CD4-positive, CD25-positive, alpha-beta regulatory T cell (primary cell): Measurements from ENCODE around the gene MTA3. TPM values are rescaled to one million over a fixed set of nuclear protein-coding genes. Genes with fewer than 3 reads are reported as not detected.

Experiments used
- ATAC-seq, 2 donors: fragments of 150-1000 bp; cut with Tn5 transposase; one replicate each; pipeline ENCODE4 v1.10.0; 2021; ENCODE audit warnings: low read depth in 2 of 2, moderate number of reproducible peaks in 2 of 2, moderate library complexity in 1 of 2
- DNase-seq, 3 donors: peaks; one replicate each; pipeline versions ENCODE4 v3.0.0 to v3.0.0-alpha.2; 2012 to 2022; ENCODE audit warnings: mixed read lengths in 1 of 3
- H3K27ac ChIP-seq: one replicate; pipeline ENCODE4 v1.7.0; 2013; ENCODE audit warnings: mild to moderate bottlenecking, low read length; ENCODE audit not compliant: insufficient read depth, poor library complexity, severe bottlenecking
- H3K27me3 ChIP-seq: one replicate; pipeline ENCODE4 v1.7.0; 2013; ENCODE audit warnings: low read length; ENCODE audit not compliant: control insufficient read depth, insufficient read depth
- H3K36me3 ChIP-seq: one replicate; pipeline ENCODE4 v1.7.0; 2013; ENCODE audit warnings: mild to moderate bottlenecking, low read length, moderate library complexity; ENCODE audit not compliant: control insufficient read depth, insufficient read depth
- H3K4me1 ChIP-seq: 2 replicates; pipeline ENCODE4 v1.7.0; 2013; ENCODE audit warnings: mild to moderate bottlenecking, low read length; ENCODE audit not compliant: insufficient read depth, control insufficient read depth, poor library complexity, severe bottlenecking
- H3K4me3 ChIP-seq: one replicate; pipeline ENCODE4 v1.7.0; 2013; ENCODE audit warnings: low read depth, mild to moderate bottlenecking, low read length, moderate library complexity
- H3K9me3 ChIP-seq, 2 experiments: 1 replicate in 1 of 2; 2 replicates in 1 of 2; pipeline ENCODE4 v1.7.0; 2013; ENCODE audit warnings: low read length in 2 of 2, mild to moderate bottlenecking in 1 of 2, moderate library complexity in 1 of 2; ENCODE audit not compliant: control insufficient read depth in 2 of 2
- H3K27ac Mint-ChIP-seq, 3 donors: one replicate each; pipeline ENCODE4 v1.8.0; 2020 to 2022; ENCODE audit warnings: mild to moderate bottlenecking in 3 of 3, mixed read lengths in 3 of 3, moderate library complexity in 2 of 3
- H3K27me3 Mint-ChIP-seq: one replicate; pipeline ENCODE4 v1.8.0; 2022; ENCODE audit warnings: mild to moderate bottlenecking, mixed read lengths
- H3K36me3 Mint-ChIP-seq: one replicate; pipeline ENCODE4 v1.8.0; 2020; ENCODE audit warnings: mixed read lengths
- H3K4me1 Mint-ChIP-seq, 4 donors: one replicate each; pipeline ENCODE4 v1.8.0; 2020 to 2022; ENCODE audit warnings: mixed read lengths in 4 of 4, mild to moderate bottlenecking in 1 of 4
- H3K4me3 Mint-ChIP-seq, 4 donors: one replicate each; pipeline ENCODE4 v1.8.0; 2020 to 2022; ENCODE audit warnings: mild to moderate bottlenecking in 4 of 4, mixed read lengths in 4 of 4, moderate library complexity in 3 of 4
- H3K9me3 Mint-ChIP-seq, 7 donors: one replicate each; pipeline ENCODE4 v1.8.0; 2020 to 2022; ENCODE audit warnings: mixed read lengths in 7 of 7, mild to moderate bottlenecking in 3 of 7, moderate library complexity in 2 of 7
- polyA plus RNA-seq, 4 donors: library from polyadenylated mRNA; unstranded; fragments of 300-500 nt; fragmentation: Illumina TruSeq; gene quantifications; one replicate each; pipeline ENCODE4 v1.2.3, GENCODE V29; 2021
- total RNA-seq: library from RNA; stranded (reverse); gene quantifications from one replicate; pipeline ENCODE4 v1.2.3, GENCODE V29; 2022

MTA3 gene
- total and polyA plus RNA-seq, 5 donors from 2014 or later, result 7.7 to 20.4 (median 9.4) TPM

DNA sequence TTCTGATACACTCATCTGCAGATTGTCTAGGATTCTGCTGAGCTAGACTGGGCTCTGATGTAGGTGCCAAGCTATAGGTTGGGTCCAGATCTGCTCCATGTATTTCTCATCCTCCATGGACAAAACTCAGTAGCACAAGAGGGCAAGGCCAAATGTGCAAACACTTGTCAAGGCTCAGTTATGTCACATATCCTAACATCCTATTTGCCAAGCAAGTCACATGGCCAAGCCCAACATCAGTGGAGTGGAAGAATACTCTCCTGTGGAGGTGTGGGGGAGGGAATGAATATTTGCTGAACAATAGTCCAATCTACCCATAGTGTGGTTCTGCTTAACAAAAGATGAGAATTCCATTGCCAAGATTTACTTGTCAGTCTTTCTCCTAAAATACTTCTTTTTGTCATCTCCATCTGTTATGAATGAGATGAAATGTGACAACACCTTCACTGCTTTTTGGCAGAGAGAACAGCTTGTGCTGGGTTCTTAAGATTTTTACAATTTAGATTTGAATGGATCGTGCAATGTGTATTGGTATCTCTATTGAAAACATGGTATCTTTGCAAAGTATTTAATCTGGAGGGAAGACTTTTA, 105.7 kb downstream of the MTA3 start:
- H3K4me3 ChIP-seq, result no peak overlapping the region
- Mint-ChIP-seq H3K4me1 (peaks cover 6 to 11% (median 9%) of the 10 kb centered on the region in 4 donors), H3K36me3 (peaks cover 12% of the 10 kb centered on the region), H3K27ac (no peak overlapping the region), H3K9me3 (peaks cover 0 to 2% (median 0%) of the 10 kb centered on the region in 7 donors), H3K4me3 (no peak overlapping the region), H3K27me3 (no peaks in the 10 kb centered on the region)
- no peaks in the 10 kb centered on the region for H3K36me3 ChIP-seq
- DNase-seq, result no peak
- no peaks in the 10 kb centered on the region for H3K4me1 ChIP-seq
- H3K9me3 ChIP-seq, result no peaks in the 10 kb centered on the region
- H3K27ac ChIP-seq, result no peak overlapping the region
- no peak for ATAC-seq
- H3K27me3 ChIP-seq, result no peaks in the 10 kb centered on the region

DNA sequence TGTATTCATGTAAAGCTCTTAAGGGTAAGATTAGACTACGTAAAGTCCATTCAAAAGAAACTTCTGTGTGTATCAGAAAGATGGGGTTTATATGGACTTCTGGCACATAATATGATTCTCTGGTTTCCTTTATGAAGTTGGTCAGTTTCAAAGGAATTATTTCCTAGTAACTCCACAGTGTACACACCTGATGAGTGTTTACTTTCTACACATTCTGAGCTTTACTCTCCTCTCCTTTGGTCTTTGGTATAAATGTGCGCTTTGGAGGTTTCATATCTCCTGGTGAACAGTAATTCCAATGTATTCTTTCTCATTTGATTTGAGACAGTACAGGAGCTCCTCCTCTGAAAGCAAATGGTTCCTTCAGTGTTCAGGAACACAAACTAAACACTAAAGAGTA, 107.4 kb downstream of the MTA3 start:
- Mint-ChIP-seq H3K27ac (no peak overlapping the region), H3K4me3 (no peak overlapping the region), H3K36me3 (peaks cover 17% of the 10 kb centered on the region), H3K9me3 (peaks cover 0 to 2% (median 0%) of the 10 kb centered on the region in 7 donors), H3K4me1 (peaks cover 2 to 8% (median 5%) of the 10 kb centered on the region in 4 donors), H3K27me3 (no peaks in the 10 kb centered on the region)
- ATAC-seq (no peak), DNase-seq (no peak)
- H3K4me3 ChIP-seq, result no peak overlapping the region
- H3K36me3 ChIP-seq, result no peaks in the 10 kb centered on the region
- no peaks in the 10 kb centered on the region for H3K4me1 ChIP-seq
- no peaks in the 10 kb centered on the region for H3K9me3 ChIP-seq
- H3K27ac ChIP-seq, result no peak overlapping the region
- no peaks in the 10 kb centered on the region for H3K27me3 ChIP-seq

DNA sequence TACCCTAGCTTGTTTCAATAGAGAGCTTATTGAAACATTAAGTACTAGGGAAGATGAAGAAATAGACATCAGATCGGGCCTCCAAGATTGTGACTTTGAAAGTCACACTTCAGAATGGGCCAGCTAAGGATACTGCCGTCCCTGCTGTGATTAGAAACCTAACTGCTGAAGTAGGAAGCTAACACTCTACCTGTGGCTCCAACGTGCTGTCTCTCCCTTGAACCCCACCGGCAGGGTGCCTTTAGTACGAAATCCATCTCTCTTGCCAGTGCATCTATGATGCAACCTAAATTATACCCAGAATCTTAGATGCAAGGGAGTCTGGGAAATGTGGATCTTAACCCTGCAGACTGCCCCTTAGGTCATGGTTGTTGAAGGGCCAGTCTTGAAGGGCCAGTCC, 116.9 kb downstream of the MTA3 start:
- H3K4me1 ChIP-seq, result no peaks in the 10 kb centered on the region
- DNase-seq (no peak), ATAC-seq (no peak)
- H3K9me3 Mint-ChIP-seq, result peaks cover 0 to 5% (median 0%) of the 10 kb centered on the region in 7 donors
- peaks cover 0 to 12% (median 2%) of the 10 kb centered on the region in 4 donors for H3K4me1 Mint-ChIP-seq
- H3K27me3 ChIP-seq, result no peaks in the 10 kb centered on the region
- H3K27ac Mint-ChIP-seq, result no peak overlapping the region
- H3K27ac ChIP-seq, result no peak overlapping the region
- H3K36me3 ChIP-seq, result peaks cover 8% of the 10 kb centered on the region
- H3K27me3 Mint-ChIP-seq, result no peaks in the 10 kb centered on the region
- peaks cover 23% of the 10 kb centered on the region for H3K36me3 Mint-ChIP-seq
- no peak overlapping the region for H3K4me3 ChIP-seq
- H3K9me3 ChIP-seq, result no peaks in the 10 kb centered on the region
- no peak overlapping the region for H3K4me3 Mint-ChIP-seq

DNA sequence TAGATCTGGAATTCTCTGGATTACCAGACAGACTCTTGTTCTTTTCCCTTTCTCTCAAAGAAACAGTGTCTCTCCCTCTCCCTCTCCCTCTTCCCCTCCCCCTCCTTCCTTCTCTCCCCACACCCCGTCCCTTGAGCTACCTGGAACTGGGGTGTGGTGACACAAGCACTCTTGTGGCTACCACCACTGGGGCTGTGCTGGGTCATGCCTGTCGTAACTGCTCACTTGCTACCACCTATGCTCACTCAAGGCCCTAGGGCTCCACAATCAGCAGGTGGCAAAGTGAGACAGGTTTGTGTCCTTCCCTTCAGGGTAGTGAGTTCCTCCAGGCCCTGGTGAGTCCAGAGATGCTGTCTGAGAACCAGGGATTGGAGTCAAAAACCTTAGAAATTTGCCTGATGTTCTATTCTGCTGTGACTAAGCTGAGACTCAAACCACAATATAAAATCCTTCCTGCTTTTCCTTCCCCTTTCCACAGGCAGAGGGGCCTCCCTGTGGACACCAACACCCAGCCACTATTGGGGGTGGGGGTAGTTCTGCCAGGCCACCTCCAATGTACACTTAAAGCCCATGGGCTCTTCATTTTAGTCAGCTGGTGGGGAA, 124.7 kb downstream of the MTA3 start:
- ATAC-seq (no peak), DNase-seq (peak in 1 of 3 donors; percentile 81)
- Mint-ChIP-seq H3K4me1 (peaks cover 0 to 13% (median 6%) of the 10 kb centered on the region in 4 donors), H3K9me3 (peaks cover 0 to 5% (median 0%) of the 10 kb centered on the region in 7 donors), H3K4me3 (peak overlapping the region in 1 of 4 donors; percentile 9), H3K27me3 (no peaks in the 10 kb centered on the region), H3K27ac (peak overlapping the region in 2 of 3 donors; percentile 73 to 75), H3K36me3 (peaks cover 19% of the 10 kb centered on the region)
- Histone ChIP-seq H3K27ac (no peak overlapping the region), H3K9me3 (no peaks in the 10 kb centered on the region), H3K4me3 (no peak overlapping the region), H3K4me1 (no peaks in the 10 kb centered on the region), H3K27me3 (no peaks in the 10 kb centered on the region), H3K36me3 (no peaks in the 10 kb centered on the region)

DNA sequence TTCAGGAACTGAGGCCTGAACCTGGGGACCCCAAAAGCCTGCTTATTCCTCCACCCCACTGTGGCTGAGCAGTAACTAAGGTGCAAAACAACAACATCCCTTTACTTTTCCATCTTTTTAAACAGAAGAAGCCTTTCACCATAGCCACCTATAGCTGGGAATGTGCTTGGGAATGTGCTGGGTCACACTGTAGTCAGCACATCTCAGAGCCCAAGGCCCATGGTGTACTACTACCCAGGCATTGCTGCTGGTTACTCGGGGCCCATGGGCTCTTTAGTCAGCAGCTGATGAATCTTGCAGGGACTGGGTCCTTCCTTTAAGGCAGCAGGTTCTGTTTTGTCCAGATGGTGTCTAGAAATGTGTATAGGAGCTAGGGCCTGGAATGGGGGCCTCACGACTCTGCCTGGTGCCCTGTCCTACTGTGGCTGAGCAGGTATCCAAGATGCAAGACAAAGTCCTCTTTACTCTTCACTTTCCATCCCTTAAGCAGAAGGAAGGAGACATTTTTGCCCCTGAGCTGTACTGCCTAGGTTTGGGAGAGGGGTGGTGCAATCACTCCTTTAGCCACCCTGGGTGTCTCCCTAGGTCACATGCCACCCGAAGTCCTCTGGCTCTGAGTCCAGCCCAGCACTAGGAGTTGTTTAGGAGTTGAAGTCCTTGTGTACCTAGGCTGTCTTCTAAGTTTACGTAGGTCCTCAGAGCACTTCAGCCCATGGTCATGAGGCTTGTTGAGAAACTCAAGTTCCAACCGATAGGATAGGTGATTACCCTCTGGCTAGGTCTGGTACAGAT, 125.5 kb downstream of the MTA3 start:
- H3K4me1 Mint-ChIP-seq, result peaks cover 0 to 13% (median 6%) of the 10 kb centered on the region in 4 donors
- Histone ChIP-seq H3K27ac (no peak overlapping the region), H3K36me3 (no peaks in the 10 kb centered on the region), H3K27me3 (no peaks in the 10 kb centered on the region), H3K4me3 (no peak overlapping the region), H3K9me3 (no peaks in the 10 kb centered on the region), H3K4me1 (no peaks in the 10 kb centered on the region)
- H3K36me3 Mint-ChIP-seq, result peaks cover 15% of the 10 kb centered on the region
- DNase-seq (no peak), ATAC-seq (no peak)
- H3K4me3 Mint-ChIP-seq, result no peak overlapping the region
- H3K9me3 Mint-ChIP-seq, result no peaks in the 10 kb centered on the region
- H3K27me3 Mint-ChIP-seq, result no peaks in the 10 kb centered on the region
- H3K27ac Mint-ChIP-seq, result no peak overlapping the region

DNA sequence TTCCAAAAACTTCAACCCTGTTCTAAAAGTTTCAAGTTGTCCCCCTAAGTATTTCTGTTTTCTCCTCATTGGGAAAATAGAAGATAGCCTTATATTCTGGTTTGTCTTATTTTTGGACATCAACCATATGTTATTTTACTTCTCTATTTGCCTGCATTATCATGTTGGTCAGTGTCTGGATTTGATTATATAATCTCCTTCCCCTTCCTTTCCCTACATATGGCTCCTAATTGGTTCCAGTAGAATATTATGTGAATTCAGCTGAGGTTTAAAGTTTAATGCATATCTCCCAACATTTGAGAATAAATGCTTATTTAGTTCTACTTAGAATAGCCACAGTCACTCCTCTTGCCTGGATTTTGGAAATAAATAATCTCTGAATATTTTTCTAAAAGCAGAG, 128.6 kb downstream of the MTA3 start:
- DNase-seq, result no peak
- Histone ChIP-seq H3K27me3 (no peaks in the 10 kb centered on the region), H3K27ac (no peak overlapping the region), H3K36me3 (no peaks in the 10 kb centered on the region), H3K4me3 (no peak overlapping the region), H3K4me1 (no peaks in the 10 kb centered on the region), H3K9me3 (no peaks in the 10 kb centered on the region)
- Mint-ChIP-seq H3K4me3 (no peak overlapping the region), H3K36me3 (peaks cover 17% of the 10 kb centered on the region), H3K27ac (no peak overlapping the region), H3K27me3 (no peaks in the 10 kb centered on the region), H3K9me3 (no peaks in the 10 kb centered on the region), H3K4me1 (peaks cover 0 to 6% (median under 1%) of the 10 kb centered on the region in 4 donors)
- no peak for ATAC-seq

DNA sequence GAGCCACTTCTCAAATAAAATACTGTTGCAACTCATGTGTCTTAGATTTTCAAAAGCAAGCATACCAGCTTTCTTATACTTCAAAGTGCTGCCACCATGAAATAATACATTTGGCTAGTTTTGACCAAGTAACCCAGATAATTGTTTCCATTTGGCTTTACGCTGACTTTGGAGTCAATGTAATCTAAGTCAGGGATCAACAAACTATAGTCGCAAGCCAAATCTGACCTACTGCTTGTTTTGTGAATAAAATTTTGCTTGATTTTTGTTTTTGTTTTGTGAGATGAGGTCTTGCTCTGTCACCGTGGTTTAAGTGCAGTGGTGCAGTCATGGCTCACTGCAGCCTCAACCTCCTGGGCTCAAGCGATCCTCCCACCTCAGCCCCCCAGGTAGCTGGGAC, 130.5 kb downstream of the MTA3 start:
- Histone ChIP-seq H3K36me3 (no peaks in the 10 kb centered on the region), H3K4me1 (no peaks in the 10 kb centered on the region), H3K4me3 (no peak overlapping the region), H3K9me3 (no peaks in the 10 kb centered on the region), H3K27ac (no peak overlapping the region), H3K27me3 (no peaks in the 10 kb centered on the region)
- Mint-ChIP-seq H3K9me3 (no peaks in the 10 kb centered on the region), H3K27ac (no peak overlapping the region), H3K27me3 (no peaks in the 10 kb centered on the region), H3K36me3 (peaks cover 30% of the 10 kb centered on the region), H3K4me3 (no peak overlapping the region), H3K4me1 (no peaks in the 10 kb centered on the region)
- DNase-seq, result no peak
- ATAC-seq, result no peak
